DOHH2 (cell line): ENCODE results near the gene ZNF197.
"Not testable (repeated sequence)": the region's sequence is repeated elsewhere in the genome, so short reads cannot be mapped to it uniquely, and the experiment has no call there.

Experiments
- H3F3A ChIP-seq: fragments of 200-600 bp; sonication (generic), shearing (Covaris generic); 2 replicates; pipeline ENCODE4 v1.6.0; 2016; ENCODE audit warnings: antibody characterized with exemption, mild to moderate bottlenecking; ENCODE audit not compliant: control insufficient read depth, insufficient read depth
- H3K27ac ChIP-seq: fragments of 200-600 bp; sonication (generic); 2 replicates; pipeline ENCODE4 v1.5.1; 2014; ENCODE audit warnings: low read depth, mild to moderate bottlenecking, low read length, moderate library complexity
- H3K27me3 ChIP-seq: fragments of 200-600 bp; sonication (generic); 2 replicates; pipeline ENCODE4 v1.6.1; 2014; ENCODE audit warnings: mild to moderate bottlenecking, low read length, mixed read lengths; ENCODE audit not compliant: control insufficient read depth
- H3K36me3 ChIP-seq: fragments of 200-600 bp; sonication (generic); 2 replicates; pipeline ENCODE4 v1.6.1; 2014; ENCODE audit warnings: mild to moderate bottlenecking, low read length, moderate library complexity, mixed read lengths; ENCODE audit not compliant: control insufficient read depth
- H3K4me1 ChIP-seq: fragments of 200-600 bp; sonication (generic); 2 replicates; pipeline ENCODE4 v1.6.1; 2014; ENCODE audit warnings: mild to moderate bottlenecking, low read length, mixed read lengths; ENCODE audit not compliant: control insufficient read depth
- H3K4me2 ChIP-seq: fragments of 200-600 bp; sonication (generic); 2 replicates; pipeline ENCODE4 v1.6.0; 2014; ENCODE audit warnings: mild to moderate bottlenecking, low read length, moderate library complexity
- H3K4me3 ChIP-seq: fragments of 200-600 bp; sonication (generic); 2 replicates; pipeline ENCODE4 v1.5.1; 2014; ENCODE audit warnings: mild to moderate bottlenecking, low read length, mixed read lengths
- H3K79me2 ChIP-seq: fragments of 200-600 bp; sonication (generic); 2 replicates; pipeline ENCODE4 v1.6.1; 2014; ENCODE audit warnings: mild to moderate bottlenecking, low read length, mixed read lengths; ENCODE audit not compliant: control insufficient read depth
- H3K9me2 ChIP-seq: fragments of 200-600 bp; sonication (generic); replicated peaks from 2 replicates; pipeline ENCODE4 v1.6.1; 2014; ENCODE audit warnings: mild to moderate bottlenecking, low read length, mixed read lengths; ENCODE audit not compliant: control insufficient read depth
- H3K9me3 ChIP-seq: fragments of 200-600 bp; sonication (generic); 2 replicates; pipeline ENCODE4 v1.6.1; 2014; ENCODE audit warnings: antibody characterized with exemption, low read length, mixed read lengths; ENCODE audit not compliant: control insufficient read depth, insufficient read depth
- H4K20me1 ChIP-seq: fragments of 200-600 bp; sonication (generic); 2 replicates; pipeline ENCODE4 v1.6.0; 2014; ENCODE audit warnings: low read depth, mild to moderate bottlenecking, antibody characterized with exemption, low read length, moderate library complexity; ENCODE audit not compliant: control insufficient read depth, insufficient read depth
- EZH2phosphoT487 ChIP-seq: fragments of 200-600 bp; sonication (generic); IDR thresholded peaks from 2 replicates; pipeline ENCODE4 v1.6.1; 2017; ENCODE audit warnings: borderline replicate concordance, mild to moderate bottlenecking, antibody characterized with exemption, low read length, moderate library complexity, mixed read lengths
- TF ChIP-seq, protein P1 (sequence below): fragments of 200-600 bp; sonication (generic); IDR thresholded peaks from one replicate; pipeline ENCODE4 v1.5.1; 2014; ENCODE audit warnings: antibody characterized with exemption, mild to moderate bottlenecking, low read depth, low read length; ENCODE audit not compliant: poor library complexity, severe bottlenecking

The ZNF197 gene

GRCh38 chr3:44624749-44625480, at the start of gene ZNF197:
Gene ZNF197 (plus strand): TSS chr3:44625036. CDS start chr3:44629155, 4,119 bp downstream.
- no peak for TF ChIP-seq EZH2phosphoT487
- TF ChIP-seq, protein P1, sequence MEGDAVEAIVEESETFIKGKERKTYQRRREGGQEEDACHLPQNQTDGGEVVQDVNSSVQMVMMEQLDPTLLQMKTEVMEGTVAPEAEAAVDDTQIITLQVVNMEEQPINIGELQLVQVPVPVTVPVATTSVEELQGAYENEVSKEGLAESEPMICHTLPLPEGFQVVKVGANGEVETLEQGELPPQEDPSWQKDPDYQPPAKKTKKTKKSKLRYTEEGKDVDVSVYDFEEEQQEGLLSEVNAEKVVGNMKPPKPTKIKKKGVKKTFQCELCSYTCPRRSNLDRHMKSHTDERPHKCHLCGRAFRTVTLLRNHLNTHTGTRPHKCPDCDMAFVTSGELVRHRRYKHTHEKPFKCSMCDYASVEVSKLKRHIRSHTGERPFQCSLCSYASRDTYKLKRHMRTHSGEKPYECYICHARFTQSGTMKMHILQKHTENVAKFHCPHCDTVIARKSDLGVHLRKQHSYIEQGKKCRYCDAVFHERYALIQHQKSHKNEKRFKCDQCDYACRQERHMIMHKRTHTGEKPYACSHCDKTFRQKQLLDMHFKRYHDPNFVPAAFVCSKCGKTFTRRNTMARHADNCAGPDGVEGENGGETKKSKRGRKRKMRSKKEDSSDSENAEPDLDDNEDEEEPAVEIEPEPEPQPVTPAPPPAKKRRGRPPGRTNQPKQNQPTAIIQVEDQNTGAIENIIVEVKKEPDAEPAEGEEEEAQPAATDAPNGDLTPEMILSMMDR, result no peak

DNA sequence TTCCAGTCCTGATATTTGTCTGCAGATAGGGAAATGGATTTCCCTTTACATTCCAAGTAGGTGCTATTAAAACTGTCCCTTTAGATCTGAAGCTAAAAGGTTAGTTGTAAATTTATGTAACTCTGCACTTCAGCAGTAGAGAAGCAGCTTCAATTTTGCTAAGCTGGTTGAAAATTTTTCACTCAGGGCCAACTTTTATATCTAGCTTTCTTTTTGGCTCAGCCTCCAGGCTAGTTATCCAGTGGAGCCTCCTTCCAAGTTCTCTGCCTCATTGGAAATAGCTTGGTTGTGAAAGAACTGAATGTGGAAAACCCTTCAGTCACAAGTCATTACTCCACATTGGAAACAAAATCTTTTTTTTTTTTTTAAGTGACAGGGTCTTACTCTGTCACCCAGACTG, 48.2 kb upstream of the ZNF197 start:
- TF ChIP-seq EZH2phosphoT487, result no peak
- TF ChIP-seq, protein P1, result no peak
- H3K9me3 ChIP-seq, result no peaks in the 10 kb centered on the region; the same call in 1 of the 2 replicates
- no peaks in the 10 kb centered on the region for H4K20me1 ChIP-seq
- no peaks in the 10 kb centered on the region for H3K36me3 ChIP-seq
- H3K4me1 ChIP-seq, result no peaks in the 10 kb centered on the region
- H3F3A ChIP-seq, result no peaks in the 10 kb centered on the region
- no peaks in the 10 kb centered on the region for H3K27me3 ChIP-seq
- H3K9me2 ChIP-seq, result no peaks in the 10 kb centered on the region
- no peak overlapping the region for H3K4me3 ChIP-seq
- H3K79me2 ChIP-seq, result no peaks in the 10 kb centered on the region
- H3K4me2 ChIP-seq, result no peak overlapping the region
- H3K27ac ChIP-seq, result no peak overlapping the region

More at GRCh38 chr3:44624749-44625480, at the start of gene ZNF197:
- no peaks in the 10 kb centered on the region for H3K9me3 ChIP-seq
- no peaks in the 10 kb centered on the region; the same call in 1 of the 2 replicates for H3F3A ChIP-seq
- peak within 1 kb of the TSS; percentile 52 for H3K27ac ChIP-seq
- peak within 1 kb of the TSS; percentile 88 for H3K4me3 ChIP-seq
- peaks cover 38% of the 10 kb centered on the region for H3K79me2 ChIP-seq
- peak within 1 kb of the TSS; percentile 82 for H3K4me2 ChIP-seq
- H3K4me1 ChIP-seq, result peaks cover 13% of the 10 kb centered on the region
- H3K36me3 ChIP-seq, result peaks cover 8% of the 10 kb centered on the region
- no peaks in the 10 kb centered on the region for H4K20me1 ChIP-seq
- H3K27me3 ChIP-seq, result no peaks in the 10 kb centered on the region
- no peaks in the 10 kb centered on the region for H3K9me2 ChIP-seq

GRCh38 chr3:44577354-44577952, 47.4 kb upstream of the ZNF197 start:
- H3K4me3 ChIP-seq, H4K20me1 ChIP-seq, H3K4me2 ChIP-seq, H3K27ac ChIP-seq, H3K9me3 ChIP-seq, H3K4me1 ChIP-seq, H3K36me3 ChIP-seq, H3K79me2 ChIP-seq, H3K9me2 ChIP-seq, H3K27me3 ChIP-seq, H3F3A ChIP-seq: not testable (repeated sequence)

GRCh38 chr3:44578316-44578715, 46.5 kb upstream of the ZNF197 start:
- H4K20me1 ChIP-seq, H3K4me1 ChIP-seq, H3K9me2 ChIP-seq, H3K36me3 ChIP-seq, H3F3A ChIP-seq, H3K27ac ChIP-seq, H3K9me3 ChIP-seq, H3K4me3 ChIP-seq, H3K79me2 ChIP-seq, H3K27me3 ChIP-seq, H3K4me2 ChIP-seq: not testable (repeated sequence)

GRCh38 chr3:44578924-44579515, 45.8 kb upstream of the ZNF197 start:
- not testable (repeated sequence) for H3K4me1 ChIP-seq, H3K27me3 ChIP-seq, H3K9me2 ChIP-seq, H3K9me3 ChIP-seq, H3K79me2 ChIP-seq, H3K27ac ChIP-seq, H3K36me3 ChIP-seq, H3K4me3 ChIP-seq, H3K4me2 ChIP-seq, H4K20me1 ChIP-seq, H3F3A ChIP-seq

GRCh38 chr3:44579749-44580148, 45.1 kb upstream of the ZNF197 start:
- H3K4me2 ChIP-seq, H3K27me3 ChIP-seq, H3K4me1 ChIP-seq, H4K20me1 ChIP-seq, H3K9me3 ChIP-seq, H3K9me2 ChIP-seq, H3K79me2 ChIP-seq, H3K4me3 ChIP-seq, H3K27ac ChIP-seq, H3K36me3 ChIP-seq, H3F3A ChIP-seq: not testable (repeated sequence)
